WTC11 (cell line): Measurements from ENCODE around the gene TM9SF3. TPM values are rescaled to one million over a fixed set of nuclear protein-coding genes. Genes with fewer than 3 reads are reported as not detected.

Source experiments
- ATAC-seq: fragments of 200-7000 bp; cut with Tn5 transposase; 2 replicates; pipeline ENCODE4 v1.10.0; 2021; ENCODE audit warnings: mild to moderate bottlenecking, moderate library complexity
- CTCF ChIA-PET: fragments of 300-600 bp; sonication (Branson Sonifier 250); formaldehyde crosslinking; loops from one replicate; lab custom pipeline; 2021; ENCODE audit warnings: antibody characterized with exemption; lab: Charles Lee
- POLR2A ChIA-PET: fragments of 350-600 bp; sonication (Branson Sonifier 250); formaldehyde crosslinking; loops from one replicate; lab custom pipeline; 2021; ENCODE audit warnings: antibody characterized with exemption; lab: Charles Lee
- DNase-seq: peaks from one replicate; pipeline ENCODE4 v3.0.0; 2021; ENCODE audit warnings: low spot score
- H3K27ac Mint-ChIP-seq: 2 replicates; pipeline ENCODE4 v1.8.0; 2021; ENCODE audit warnings: mixed read lengths
- H3K27me3 Mint-ChIP-seq: 2 replicates; pipeline ENCODE4 v1.8.0; 2021; ENCODE audit warnings: low read depth, mild to moderate bottlenecking, moderate library complexity, mixed read lengths
- H3K36me3 Mint-ChIP-seq: 2 replicates; pipeline ENCODE4 v1.8.0; 2021; ENCODE audit warnings: mixed read lengths
- H3K4me1 Mint-ChIP-seq: 2 replicates; pipeline ENCODE4 v1.8.0; 2022; ENCODE audit warnings: mixed read lengths
- H3K4me3 Mint-ChIP-seq: 2 replicates; pipeline ENCODE4 v1.8.0; 2021; ENCODE audit warnings: mild to moderate bottlenecking, moderate library complexity, mixed read lengths
- H3K9me3 Mint-ChIP-seq: 2 replicates; pipeline ENCODE4 v1.8.0; 2021; ENCODE audit warnings: mixed read lengths
- ATF3 ChIP-seq: sonication (generic); formaldehyde crosslinking; conservative IDR thresholded peaks from 2 replicates; pipeline ENCODE4 v1.8.1; 2022; ENCODE audit warnings: mild to moderate bottlenecking, missing genetic modification reagents
- CREM ChIP-seq: sonication (generic); formaldehyde crosslinking; IDR thresholded peaks from 2 replicates; pipeline ENCODE4 v1.8.1; 2022; ENCODE audit warnings: mild to moderate bottlenecking, missing genetic modification reagents, moderate library complexity
- FOXP4 ChIP-seq: sonication (generic); formaldehyde crosslinking; IDR thresholded peaks from 2 replicates; pipeline ENCODE4 v1.8.0; 2022; ENCODE audit warnings: mild to moderate bottlenecking, missing genetic modification reagents
- GTF2I ChIP-seq: fragments of 250-450 bp; sonication (Bioruptor Pico); conservative IDR thresholded peaks from 2 replicates; pipeline ENCODE4 v1.4.0; 2021; ENCODE audit warnings: mild to moderate bottlenecking
- IRF2 ChIP-seq: sonication (generic); formaldehyde crosslinking; IDR thresholded peaks from 2 replicates; pipeline ENCODE4 v1.8.0; 2022; ENCODE audit warnings: low read depth, missing genetic modification reagents, borderline replicate concordance
- JAZF1 ChIP-seq: fragments of 250-450 bp; sonication (Bioruptor Pico); IDR thresholded peaks from 2 replicates; pipeline ENCODE4 v1.9.0; 2021; ENCODE audit warnings: moderate library complexity, mild to moderate bottlenecking, inconsistent platforms
- NR2C2 ChIP-seq: sonication (generic); formaldehyde crosslinking; IDR thresholded peaks from 2 replicates; pipeline ENCODE4 v1.8.0; 2022; ENCODE audit warnings: mild to moderate bottlenecking, missing genetic modification reagents
- PREB ChIP-seq: sonication (generic); formaldehyde crosslinking; IDR thresholded peaks from 2 replicates; pipeline ENCODE4 v1.8.1; 2022; ENCODE audit warnings: mild to moderate bottlenecking, missing genetic modification reagents, moderate library complexity, borderline replicate concordance
- SMAD3 ChIP-seq: sonication (generic); formaldehyde crosslinking; IDR thresholded peaks from 2 replicates; pipeline ENCODE4 v1.8.0; 2022; ENCODE audit warnings: missing genetic modification reagents, mild to moderate bottlenecking, borderline replicate concordance
- SMAD4 ChIP-seq: sonication (generic); formaldehyde crosslinking; IDR thresholded peaks from 2 replicates; pipeline ENCODE4 v1.8.0; 2022; ENCODE audit warnings: mild to moderate bottlenecking, missing genetic modification reagents
- SP1 ChIP-seq: sonication (generic); formaldehyde crosslinking; conservative IDR thresholded peaks from 2 replicates; pipeline ENCODE4 v1.8.1; 2022; ENCODE audit warnings: missing genetic modification reagents
- STAT6 ChIP-seq: sonication (generic); formaldehyde crosslinking; conservative IDR thresholded peaks from 2 replicates; pipeline ENCODE4 v1.8.1; 2023; ENCODE audit warnings: mild to moderate bottlenecking, low read depth, missing genetic modification reagents, moderate library complexity
- ZNF138 ChIP-seq: sonication (generic); formaldehyde crosslinking; conservative IDR thresholded peaks from 2 replicates; pipeline ENCODE4 v1.8.1; 2022; ENCODE audit warnings: mild to moderate bottlenecking, moderate library complexity, missing genetic modification reagents
- ZNF281 ChIP-seq: sonication (generic); formaldehyde crosslinking; IDR thresholded peaks from 2 replicates; pipeline ENCODE4 v1.8.0; 2023; ENCODE audit warnings: mild to moderate bottlenecking, missing genetic modification reagents
- ZNF317 ChIP-seq: sonication (generic); formaldehyde crosslinking; IDR thresholded peaks from 2 replicates; pipeline ENCODE4 v1.8.1; 2023; ENCODE audit warnings: low read depth, mild to moderate bottlenecking, moderate library complexity, missing genetic modification reagents, borderline replicate concordance
- ZNF512 ChIP-seq: sonication (generic); formaldehyde crosslinking; IDR thresholded peaks from 2 replicates; pipeline ENCODE4 v1.8.1; 2022; ENCODE audit warnings: missing genetic modification reagents, borderline replicate concordance
- ZNF532 ChIP-seq: fragments of 250-450 bp; sonication (Bioruptor Pico); IDR thresholded peaks from 2 replicates; pipeline ENCODE4 v1.9.0; 2021; ENCODE audit warnings: mild to moderate bottlenecking, borderline replicate concordance
- total RNA-seq: library from RNA; stranded (reverse); gene quantifications from 3 replicates; pipeline ENCODE4 v1.2.3, GENCODE V29; 2021

The TM9SF3 gene
- total RNA-seq, 1 experiment from 2014 or later, result 116 TPM

GRCh38 chr10:96595741-96596140, 8.9 kb upstream of the TM9SF3 start:
- H3K4me3 Mint-ChIP-seq, result no peak overlapping the region
- no peaks in the 10 kb centered on the region for H3K36me3 Mint-ChIP-seq
- H3K4me1 Mint-ChIP-seq, result peaks cover 6% of the 10 kb centered on the region
- ChIA-PET CTCF (no interaction called here), POLR2A (interaction anchor here (0.6 kb wide), 1 partner anchor 425 kb away, joined by 3 read pairs; no protein-coding TSS in a partner anchor)
- no peaks in the 10 kb centered on the region for H3K9me3 Mint-ChIP-seq
- ATAC-seq, result no peak
- no peaks in the 10 kb centered on the region for H3K27me3 Mint-ChIP-seq
- TF ChIP-seq GTF2I (CRISPR knock-in tag) (no peak), IRF2 (CRISPR knock-in tag) (no peak), PREB (CRISPR knock-in tag) (no peak)
- no peak for DNase-seq
- no peak overlapping the region for H3K27ac Mint-ChIP-seq

- peaks cover 6% of the 10 kb centered on the region for H3K4me1 Mint-ChIP-seq
- no peaks in the 10 kb centered on the region for H3K36me3 Mint-ChIP-seq
- no peaks in the 10 kb centered on the region for H3K9me3 Mint-ChIP-seq
- POLR2A ChIA-PET, result no interaction called here
- no peak for DNase-seq
- CTCF ChIA-PET, result no interaction called here
- no peak overlapping the region for H3K4me3 Mint-ChIP-seq
- no peaks in the 10 kb centered on the region for H3K27me3 Mint-ChIP-seq
- H3K27ac Mint-ChIP-seq, result no peak overlapping the region
- no peak for ATAC-seq
- TF ChIP-seq CREM (CRISPR knock-in tag), result no peak
- no peak for TF ChIP-seq ZNF317 (CRISPR knock-in tag)
- TF ChIP-seq ATF3 (CRISPR knock-in tag), result no peak
- TF ChIP-seq SP1 (CRISPR knock-in tag), result no peak
- TF ChIP-seq JAZF1 (CRISPR knock-in tag), result no peak
- no peak for TF ChIP-seq FOXP4 (CRISPR knock-in tag)
- no peak for TF ChIP-seq ZNF281 (CRISPR knock-in tag)
- TF ChIP-seq NR2C2 (CRISPR knock-in tag), result no peak
- no peak for TF ChIP-seq ZNF512 (CRISPR knock-in tag)
- no peak for TF ChIP-seq SMAD3 (CRISPR knock-in tag)
- TF ChIP-seq SMAD4 (CRISPR knock-in tag), result no peak
- TF ChIP-seq ZNF138 (CRISPR knock-in tag), result no peak
- no peak for TF ChIP-seq ZNF532 (CRISPR knock-in tag)
- TF ChIP-seq STAT6 (CRISPR knock-in tag), result no peak
These were observed 5.1 kb upstream of the TM9SF3 start for GRCh38 chr10:96591946-96592345.
